Omental fat pad (tissue), 4 donors: ENCODE results near the gene BAHCC1. TPM values are rescaled to one million over a fixed set of nuclear protein-coding genes. Genes with fewer than 3 reads are reported as not detected.

Experiments
- ATAC-seq: fragments of 150-250 bp; one replicate; pipeline ENCODE4 v1.9.1; 2016; ENCODE audit warnings: mild to moderate bottlenecking, moderate library complexity; ENCODE audit not compliant: low FRiP score
- DNase-seq: peaks from one replicate; pipeline ENCODE4 v3.0.0-alpha.2; 2019; ENCODE audit warnings: low spot score
- total RNA-seq, 4 donors: library from RNA; depleted of rRNA; stranded (reverse); fragments of >200 nt; gene quantifications; one replicate each; pipeline ENCODE4 v1.1.0, GENCODE V29; 2016
- TF ChIP-seq, protein P1 (sequence below), 3 donors: fragments of 450-650 bp; IDR thresholded peaks; one replicate each; pipeline ENCODE4 v1.5.1; 2016 to 2017; ENCODE audit warnings: antibody characterized with exemption in 3 of 3, mild to moderate bottlenecking in 3 of 3, moderate library complexity in 2 of 3

Gene BAHCC1
- total RNA-seq, 4 donors from 2014 or later, result 4.8 to 20.8 (median 7.1) TPM

DNA sequence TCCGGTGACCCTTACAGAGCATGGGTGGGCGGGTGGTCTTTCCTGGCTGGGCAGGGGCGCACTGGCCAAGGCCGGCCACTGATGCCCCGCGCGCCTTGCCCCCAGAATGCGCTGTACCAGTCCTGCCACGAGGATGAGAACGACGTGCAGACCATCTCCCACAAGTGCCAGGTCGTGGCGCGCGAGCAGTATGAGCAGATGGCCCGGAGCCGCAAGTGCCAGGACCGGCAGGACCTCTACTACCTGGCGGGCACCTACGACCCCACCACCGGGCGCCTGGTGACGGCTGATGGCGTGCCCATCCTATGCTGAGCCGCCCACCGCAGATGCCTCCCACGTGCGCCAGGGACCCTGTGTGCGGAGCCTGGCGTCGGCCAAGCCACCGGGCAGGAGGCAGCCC lies 68.2 kb downstream of the BAHCC1 start:
- no peak for DNase-seq
- TF ChIP-seq, protein P1, sequence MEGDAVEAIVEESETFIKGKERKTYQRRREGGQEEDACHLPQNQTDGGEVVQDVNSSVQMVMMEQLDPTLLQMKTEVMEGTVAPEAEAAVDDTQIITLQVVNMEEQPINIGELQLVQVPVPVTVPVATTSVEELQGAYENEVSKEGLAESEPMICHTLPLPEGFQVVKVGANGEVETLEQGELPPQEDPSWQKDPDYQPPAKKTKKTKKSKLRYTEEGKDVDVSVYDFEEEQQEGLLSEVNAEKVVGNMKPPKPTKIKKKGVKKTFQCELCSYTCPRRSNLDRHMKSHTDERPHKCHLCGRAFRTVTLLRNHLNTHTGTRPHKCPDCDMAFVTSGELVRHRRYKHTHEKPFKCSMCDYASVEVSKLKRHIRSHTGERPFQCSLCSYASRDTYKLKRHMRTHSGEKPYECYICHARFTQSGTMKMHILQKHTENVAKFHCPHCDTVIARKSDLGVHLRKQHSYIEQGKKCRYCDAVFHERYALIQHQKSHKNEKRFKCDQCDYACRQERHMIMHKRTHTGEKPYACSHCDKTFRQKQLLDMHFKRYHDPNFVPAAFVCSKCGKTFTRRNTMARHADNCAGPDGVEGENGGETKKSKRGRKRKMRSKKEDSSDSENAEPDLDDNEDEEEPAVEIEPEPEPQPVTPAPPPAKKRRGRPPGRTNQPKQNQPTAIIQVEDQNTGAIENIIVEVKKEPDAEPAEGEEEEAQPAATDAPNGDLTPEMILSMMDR (IDR thresholded peaks at IDR 0.05), result no peak
- no peak for ATAC-seq

- DNase-seq (no peak), ATAC-seq (no peak)
- TF ChIP-seq, protein P1 (IDR thresholded peaks at IDR 0.05), result no peak
These were observed 69.3 kb downstream of the BAHCC1 start for GRCh38 chr17:81464586-81464985.

DNA sequence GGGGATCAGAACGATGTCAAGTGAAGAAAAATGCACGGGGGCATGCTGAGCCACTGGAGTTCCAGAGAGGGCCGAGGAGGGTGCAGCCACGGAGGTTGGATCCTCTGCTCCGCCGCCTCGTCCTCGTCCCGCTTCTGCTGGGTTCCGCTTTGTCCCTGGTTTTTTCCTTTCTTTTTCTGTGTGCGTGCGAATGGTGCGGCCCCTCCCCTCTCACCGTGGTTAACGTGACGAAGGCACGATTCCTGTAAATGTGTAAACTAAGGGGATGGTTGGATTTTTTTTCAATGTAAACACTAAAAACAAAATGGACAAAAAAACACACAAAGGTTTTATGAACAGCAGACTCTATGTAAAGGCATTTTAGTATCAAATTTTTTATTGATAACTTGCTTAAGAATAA lies 70.7 kb downstream of the BAHCC1 start:
- TF ChIP-seq, protein P1 (IDR thresholded peaks at IDR 0.05), result no peak
- ATAC-seq (no peak), DNase-seq (no peak)

- DNase-seq, result no peak
- no peak for ATAC-seq
- TF ChIP-seq, protein P1 (IDR thresholded peaks at IDR 0.05), result no peak
These were observed 71.6 kb downstream of the BAHCC1 start for GRCh38 chr17:81466564-81467472.

GRCh38 chr17:81468111-81468769 lies 73.0 kb downstream of the BAHCC1 start:
- TF ChIP-seq, protein P1 (IDR thresholded peaks at IDR 0.05), result no peak
- ATAC-seq, result no peak
- no peak for DNase-seq

DNA sequence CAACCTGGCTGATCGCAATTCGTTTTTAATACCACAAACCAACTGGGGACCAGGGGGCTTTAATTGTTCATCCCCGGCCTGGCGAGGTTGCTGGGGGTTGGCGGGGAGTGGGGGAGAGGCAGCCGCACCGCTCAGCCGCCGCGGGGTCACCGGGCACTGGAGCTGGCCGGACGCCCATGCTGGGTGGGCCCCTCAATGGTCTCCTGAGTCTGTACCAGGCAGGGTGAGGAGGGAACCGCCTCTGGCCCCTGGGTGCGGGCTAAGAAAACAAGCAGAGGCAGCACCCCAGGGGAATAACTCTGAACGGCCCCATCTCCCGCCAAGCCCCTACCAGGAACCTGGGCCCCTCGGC lies 73.5 kb downstream of the BAHCC1 start:
- DNase-seq, result no peak
- TF ChIP-seq, protein P1 (IDR thresholded peaks at IDR 0.05), result no peak
- no peak for ATAC-seq
